Neural crest cell (in vitro differentiated cells): ENCODE measurements around the gene SF3B1. TPM values are rescaled to one million over a fixed set of nuclear protein-coding genes. Genes with fewer than 3 reads are reported as not detected.
A peak's percentile ranks its signal among the peaks of the same experiment; 100 is the strongest.

Source experiments
- DNase-seq: peaks from one replicate; pipeline ENCODE4 v3.0.0; 2021; ENCODE audit warnings: low read depth, mixed read lengths, low spot score
- H3K27ac Mint-ChIP-seq: one replicate; pipeline ENCODE4 v1.8.0; 2021; ENCODE audit warnings: mild to moderate bottlenecking, mixed read lengths; ENCODE audit not compliant: unreplicated experiment
- H3K27me3 Mint-ChIP-seq: 2 replicates; pipeline ENCODE4 v1.8.0; 2021; ENCODE audit warnings: low read depth, mild to moderate bottlenecking, mixed read lengths
- H3K36me3 Mint-ChIP-seq: 2 replicates; pipeline ENCODE4 v1.8.0; 2021; ENCODE audit warnings: low read depth, mild to moderate bottlenecking, mixed read lengths
- H3K4me1 Mint-ChIP-seq: 2 replicates; pipeline ENCODE4 v1.8.0; 2021; ENCODE audit warnings: mixed read lengths
- H3K4me3 Mint-ChIP-seq: one replicate; pipeline ENCODE4 v1.8.0; 2021; ENCODE audit warnings: mild to moderate bottlenecking, mixed read lengths
- H3K9me3 Mint-ChIP-seq: 2 replicates; pipeline ENCODE4 v1.8.0; 2021; ENCODE audit warnings: mixed read lengths
- total RNA-seq: library from RNA; stranded (reverse); gene quantifications from 2 replicates; pipeline ENCODE4 v1.2.1, GENCODE V29; 2021
- TF ChIP-seq, protein P1 (sequence below): fragments of 200-600 bp; sonication (generic); conservative IDR thresholded peaks from 2 replicates; pipeline ENCODE4 v1.5.0; 2021; ENCODE audit warnings: antibody characterized with exemption, mild to moderate bottlenecking

The SF3B1 gene
- total RNA-seq, 1 donor from 2014 or later = 323 TPM

DNA sequence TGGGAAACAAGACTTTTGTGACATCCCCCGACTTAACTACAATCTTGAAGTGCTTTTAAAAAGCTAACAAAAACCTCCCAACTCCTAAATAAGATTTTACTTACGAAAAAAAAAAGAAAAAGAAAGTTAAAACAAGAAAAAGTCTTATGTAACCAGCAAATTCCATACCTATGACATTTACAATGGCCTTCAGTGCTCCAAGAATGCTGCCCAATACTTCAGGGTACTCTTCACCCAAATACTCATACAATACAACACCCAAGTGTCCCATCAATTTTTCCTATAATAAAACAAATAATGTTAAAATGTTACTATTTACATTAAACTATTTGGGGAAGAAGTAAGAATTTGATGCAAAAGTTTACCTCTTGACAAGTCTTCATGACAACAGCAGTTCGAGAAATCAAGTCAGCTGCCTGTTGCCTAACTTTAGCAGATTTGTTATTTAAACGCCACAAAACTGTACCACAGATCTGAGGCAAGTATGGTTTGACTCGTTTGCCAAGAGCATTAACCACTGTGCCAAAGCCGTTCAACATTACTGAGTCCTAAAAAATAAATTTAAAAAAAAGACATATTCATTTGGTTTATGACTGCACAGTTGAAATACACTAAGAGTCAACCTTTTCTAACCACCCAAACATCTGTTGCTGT lies 34.8 kb downstream of the SF3B1 start:
- peaks cover 21% of the 10 kb centered on the region for H3K36me3 Mint-ChIP-seq
- H3K27me3 Mint-ChIP-seq = no peaks in the 10 kb centered on the region
- DNase-seq = no peak
- H3K4me3 Mint-ChIP-seq = no peak overlapping the region
- H3K4me1 Mint-ChIP-seq = no peaks in the 10 kb centered on the region
- H3K27ac Mint-ChIP-seq = no peak overlapping the region
- H3K9me3 Mint-ChIP-seq = no peaks in the 10 kb centered on the region
- TF ChIP-seq, protein P1, sequence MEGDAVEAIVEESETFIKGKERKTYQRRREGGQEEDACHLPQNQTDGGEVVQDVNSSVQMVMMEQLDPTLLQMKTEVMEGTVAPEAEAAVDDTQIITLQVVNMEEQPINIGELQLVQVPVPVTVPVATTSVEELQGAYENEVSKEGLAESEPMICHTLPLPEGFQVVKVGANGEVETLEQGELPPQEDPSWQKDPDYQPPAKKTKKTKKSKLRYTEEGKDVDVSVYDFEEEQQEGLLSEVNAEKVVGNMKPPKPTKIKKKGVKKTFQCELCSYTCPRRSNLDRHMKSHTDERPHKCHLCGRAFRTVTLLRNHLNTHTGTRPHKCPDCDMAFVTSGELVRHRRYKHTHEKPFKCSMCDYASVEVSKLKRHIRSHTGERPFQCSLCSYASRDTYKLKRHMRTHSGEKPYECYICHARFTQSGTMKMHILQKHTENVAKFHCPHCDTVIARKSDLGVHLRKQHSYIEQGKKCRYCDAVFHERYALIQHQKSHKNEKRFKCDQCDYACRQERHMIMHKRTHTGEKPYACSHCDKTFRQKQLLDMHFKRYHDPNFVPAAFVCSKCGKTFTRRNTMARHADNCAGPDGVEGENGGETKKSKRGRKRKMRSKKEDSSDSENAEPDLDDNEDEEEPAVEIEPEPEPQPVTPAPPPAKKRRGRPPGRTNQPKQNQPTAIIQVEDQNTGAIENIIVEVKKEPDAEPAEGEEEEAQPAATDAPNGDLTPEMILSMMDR = no peak

DNA sequence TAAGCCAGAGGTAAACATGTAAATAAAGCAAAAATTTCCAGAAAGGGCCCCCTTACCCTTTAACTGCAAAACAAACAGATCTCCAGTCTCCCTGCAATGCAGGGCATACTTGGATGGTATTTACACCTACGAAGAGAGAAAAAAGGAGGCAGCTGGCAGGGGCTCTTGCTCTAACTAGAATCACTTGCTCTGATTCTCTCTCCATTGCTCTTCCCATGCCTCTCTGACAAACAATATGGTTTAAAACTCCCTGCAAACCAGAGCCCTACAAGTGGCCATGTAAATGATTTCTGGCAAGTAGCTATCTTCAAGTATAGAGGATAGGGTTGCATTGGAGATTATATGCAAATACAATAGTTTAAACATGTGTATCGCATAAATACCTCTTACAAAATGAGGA lies 35.9 kb downstream of the SF3B1 start:
- DNase-seq = no peak
- TF ChIP-seq, protein P1 = no peak
- Mint-ChIP-seq H3K4me3 (no peak overlapping the region), H3K36me3 (peaks cover 21% of the 10 kb centered on the region), H3K9me3 (no peaks in the 10 kb centered on the region), H3K27ac (no peak overlapping the region), H3K4me1 (no peaks in the 10 kb centered on the region), H3K27me3 (no peaks in the 10 kb centered on the region)

DNA sequence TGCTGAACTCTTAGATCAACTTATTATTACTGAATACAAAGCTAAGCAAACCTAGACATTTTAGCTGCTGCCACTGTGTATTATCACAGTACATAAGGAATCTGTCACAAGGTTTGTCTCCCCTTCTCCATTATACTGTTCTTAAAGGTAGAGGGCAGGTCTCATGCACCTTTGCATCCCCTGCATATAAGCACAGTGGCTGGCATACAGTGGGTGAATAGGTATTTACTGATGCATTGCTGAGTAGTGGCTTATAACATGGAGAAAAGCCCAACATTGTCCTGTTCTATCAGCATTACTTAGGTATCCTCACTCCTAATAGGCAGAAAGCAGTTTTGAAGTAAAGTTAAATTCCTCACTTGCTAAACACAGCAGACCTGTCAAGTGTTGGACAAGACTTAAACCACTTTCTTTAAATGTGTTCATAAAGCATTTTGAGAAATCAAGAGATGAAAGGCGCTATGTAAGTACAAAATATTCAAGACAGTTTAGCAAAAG lies 43.6 kb downstream of the SF3B1 start:
- peaks cover 17% of the 10 kb centered on the region for H3K36me3 Mint-ChIP-seq
- H3K4me1 Mint-ChIP-seq = no peaks in the 10 kb centered on the region
- no peaks in the 10 kb centered on the region for H3K9me3 Mint-ChIP-seq
- TF ChIP-seq, protein P1 = no peak
- no peak for DNase-seq
- H3K4me3 Mint-ChIP-seq = no peak overlapping the region
- H3K27ac Mint-ChIP-seq = no peak overlapping the region
- H3K27me3 Mint-ChIP-seq = no peaks in the 10 kb centered on the region

DNA sequence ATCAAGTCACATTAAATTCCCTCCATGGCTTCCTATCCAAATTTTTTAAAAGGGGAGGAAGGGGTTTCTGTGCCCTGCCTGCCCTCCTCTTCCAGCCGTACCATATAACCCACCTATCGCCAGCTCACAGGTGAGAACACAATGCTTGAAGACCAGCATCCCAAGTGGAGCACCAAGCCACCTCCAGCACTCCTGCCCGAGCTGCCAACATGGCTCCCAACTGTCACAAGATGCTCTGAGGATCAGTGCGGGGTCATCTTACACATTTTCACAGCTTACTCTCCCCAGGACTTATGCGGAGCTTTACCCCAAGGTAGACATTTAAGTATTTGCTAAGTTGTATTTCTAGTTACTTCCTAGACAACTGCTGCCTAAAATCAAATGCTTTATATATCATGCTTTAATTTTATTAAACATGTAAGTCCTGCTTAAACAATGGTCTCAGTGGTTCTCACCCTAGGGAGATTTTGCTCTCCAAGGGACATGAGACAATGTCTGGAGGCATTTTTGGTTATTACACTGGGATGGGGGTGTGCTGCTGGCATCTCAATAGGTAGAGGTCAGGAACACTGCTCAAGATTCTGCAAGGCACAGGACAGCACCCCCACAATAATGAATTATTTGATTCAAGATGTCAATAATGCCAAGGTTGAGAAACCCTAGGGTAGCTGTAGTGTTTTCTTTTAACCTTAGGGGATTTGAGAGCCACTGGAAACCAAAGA lies 45.8 kb downstream of the SF3B1 start:
- H3K4me1 Mint-ChIP-seq = no peaks in the 10 kb centered on the region
- TF ChIP-seq, protein P1 = no peak
- peaks cover 10% of the 10 kb centered on the region for H3K36me3 Mint-ChIP-seq
- H3K27me3 Mint-ChIP-seq = no peaks in the 10 kb centered on the region
- H3K27ac Mint-ChIP-seq = peak overlapping the region; percentile 35
- H3K4me3 Mint-ChIP-seq = no peak overlapping the region
- DNase-seq = no peak
- H3K9me3 Mint-ChIP-seq = no peaks in the 10 kb centered on the region

DNA sequence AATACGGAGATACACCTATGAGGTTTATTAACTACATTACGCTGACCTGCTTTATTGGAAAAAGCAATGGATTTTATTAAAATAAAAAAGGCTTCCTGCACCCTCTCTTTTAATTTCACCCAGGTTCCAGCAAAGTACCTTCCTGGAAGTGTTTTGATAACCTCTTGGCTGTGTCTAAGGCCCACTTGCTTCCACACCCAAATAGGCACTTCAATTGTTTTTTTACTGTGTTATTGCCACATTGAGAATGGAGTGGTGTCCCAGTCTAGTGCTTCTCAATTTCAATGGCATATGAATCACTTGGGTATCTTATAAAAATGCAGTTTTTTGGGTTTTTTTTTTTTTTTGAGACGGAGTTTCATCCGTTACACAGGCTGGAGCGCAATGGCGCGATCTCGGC lies 47.6 kb downstream of the SF3B1 start:
- TF ChIP-seq, protein P1 = no peak
- H3K4me1 Mint-ChIP-seq = no peaks in the 10 kb centered on the region
- no peaks in the 10 kb centered on the region for H3K27me3 Mint-ChIP-seq
- peaks cover 6% of the 10 kb centered on the region for H3K36me3 Mint-ChIP-seq
- DNase-seq = no peak
- no peaks in the 10 kb centered on the region for H3K9me3 Mint-ChIP-seq
- H3K4me3 Mint-ChIP-seq = no peak overlapping the region
- H3K27ac Mint-ChIP-seq = no peak overlapping the region
